HepG2 (cell line): ENCODE data around the gene SLC7A10. TPM values are rescaled to one million over a fixed set of nuclear protein-coding genes. Genes with fewer than 3 reads are reported as not detected.

ENCODE experiments used
- ATRX ChIP-seq: sonication (generic); formaldehyde crosslinking; IDR thresholded peaks from 2 replicates; pipeline ENCODE4 v1.4.0; 2020; ENCODE audit warnings: missing genetic modification reagents, borderline replicate concordance
- BCL6 ChIP-seq: IDR thresholded peaks from 2 replicates; pipeline ENCODE4 v1.6.1; 2016; ENCODE audit warnings: missing genetic modification reagents, missing compliant biosample characterization
- CREB1 ChIP-seq, 2 experiments: fragments of 450-650 bp in 1 of 2; IDR thresholded peaks; 2 replicates each; pipeline ENCODE4 v1.6.1; 2016 to 2017; ENCODE audit warnings: control low read depth in 1 of 2, mild to moderate bottlenecking in 1 of 2, missing compliant biosample characterization in 1 of 2, missing genetic modification characterization in 1 of 2
- DMAP1 ChIP-seq: IDR thresholded peaks from 2 replicates; pipeline ENCODE4 v1.6.1; 2016
- ERF ChIP-seq: IDR thresholded peaks from 2 replicates; pipeline ENCODE4 v1.6.1; 2018; ENCODE audit warnings: missing biosample characterization, missing genetic modification reagents
- GATAD2A ChIP-seq: IDR thresholded peaks from 2 replicates; pipeline ENCODE4 v1.6.1; 2016
- MEF2D ChIP-seq: sonication (generic); formaldehyde crosslinking; IDR thresholded peaks from 2 replicates; pipeline ENCODE4 v1.5.1; 2020; ENCODE audit warnings: mild to moderate bottlenecking, missing genetic modification reagents
- MXI1 ChIP-seq: IDR thresholded peaks from 3 replicates; pipeline ENCODE4 v1.6.1; 2012; ENCODE audit warnings: low read depth, low read length, inconsistent platforms, borderline replicate concordance
- RAD21 ChIP-seq: fragments of 450-650 bp; formaldehyde crosslinking; IDR thresholded peaks from 2 replicates; pipeline ENCODE4 v1.5.0; 2020; ENCODE audit warnings: mild to moderate bottlenecking
- RBFOX2 ChIP-seq: fragments of 200-400 bp; formaldehyde crosslinking; IDR thresholded peaks from 2 replicates; pipeline ENCODE4 v1.6.1; 2017; ENCODE audit warnings: low read depth, mild to moderate bottlenecking, low read length
- RXRA ChIP-seq: sonication (generic); formaldehyde crosslinking; IDR thresholded peaks from 2 replicates; pipeline ENCODE4 v1.5.1; 2020; ENCODE audit warnings: missing genetic modification reagents
- RXRB ChIP-seq: IDR thresholded peaks from 2 replicates; pipeline ENCODE4 v1.6.1; 2016; ENCODE audit warnings: borderline replicate concordance, missing genetic modification reagents, missing compliant biosample characterization
- SALL1 ChIP-seq: sonication (generic); formaldehyde crosslinking; IDR thresholded peaks from 2 replicates; pipeline ENCODE4 v1.8.0; 2022; ENCODE audit warnings: mild to moderate bottlenecking, missing genetic modification reagents
- SNAI1 ChIP-seq: sonication (generic); formaldehyde crosslinking; IDR thresholded peaks from 2 replicates; pipeline ENCODE4 v1.5.0; 2020; ENCODE audit warnings: mild to moderate bottlenecking, missing genetic modification reagents, borderline replicate concordance
- TEAD3 ChIP-seq: optimal IDR thresholded peaks from 2 replicates; pipeline ENCODE3; 2016; ENCODE audit warnings: borderline replicate concordance
- THYN1 ChIP-seq: sonication (generic); formaldehyde crosslinking; IDR thresholded peaks from 2 replicates; pipeline ENCODE4 v1.8.1; 2023; ENCODE audit warnings: low read depth, mild to moderate bottlenecking, moderate library complexity, missing genetic modification reagents, borderline replicate concordance
- ZBTB7A ChIP-seq: sonication (generic); formaldehyde crosslinking; IDR thresholded peaks from 2 replicates; pipeline ENCODE4 v1.8.0; 2022; ENCODE audit warnings: mild to moderate bottlenecking, missing genetic modification reagents
- ZNF331 ChIP-seq: sonication (generic); formaldehyde crosslinking; IDR thresholded peaks from 2 replicates; pipeline ENCODE4 v1.4.0; 2020; ENCODE audit warnings: missing genetic modification reagents
- ZNF510 ChIP-seq: sonication (generic); formaldehyde crosslinking; IDR thresholded peaks from 2 replicates; pipeline ENCODE4 v1.4.0; 2020; ENCODE audit warnings: low read depth, mild to moderate bottlenecking, missing genetic modification reagents
- ZNF577 ChIP-seq: sonication (generic); formaldehyde crosslinking; IDR thresholded peaks from 2 replicates; pipeline ENCODE4 v1.4.0; 2020; ENCODE audit warnings: mild to moderate bottlenecking, low read depth, missing genetic modification reagents, borderline replicate concordance
- ZXDC ChIP-seq: sonication (generic); formaldehyde crosslinking; IDR thresholded peaks from 2 replicates; pipeline ENCODE4 v1.5.0; 2020; ENCODE audit warnings: mild to moderate bottlenecking, missing genetic modification reagents
- polyA plus RNA-seq, 8 experiments: library from polyadenylated mRNA; depleted of rRNA in 3 of 8; stranded (reverse) in 7 of 8; unstranded in 1 of 8; fragments of >200 nt; fragmentation: Illumina TruSeq in 4 of 8; extraction: Trizol in 4 of 8; gene quantifications; 2 replicates each; pipeline versions ENCODE4 v1.2.1 to v1.2.3, GENCODE V29; 2011 to 2016; ENCODE audit warnings: low read depth in 4 of 8, missing spikeins in 1 of 8, mixed read lengths in 1 of 8; ENCODE audit not compliant: insufficient read depth in 1 of 8
- total RNA-seq, 5 experiments: library from RNA; depleted of rRNA; stranded (reverse); fragments of >200 nt; fragmentation: Illumina TruSeq; extraction: Trizol; gene quantifications; 2 replicates each; pipeline ENCODE4 v1.2.3, GENCODE V29; 2016; ENCODE audit warnings: low read depth in 1 of 5
- TF ChIP-seq, protein P1 (sequence below): sonication (generic); formaldehyde crosslinking; IDR thresholded peaks from 2 replicates; pipeline ENCODE4 v1.4.0; 2020; ENCODE audit warnings: missing genetic modification reagents, borderline replicate concordance
- TF ChIP-seq, protein P2 (sequence below): sonication (generic); formaldehyde crosslinking; IDR thresholded peaks from 2 replicates; pipeline ENCODE4 v1.4.0; 2020; ENCODE audit warnings: missing genetic modification reagents

Gene SLC7A10
- total and polyA plus RNA-seq, 2 of the 13 experiments (the other 11 are each of a cell fraction or from before 2014, with no cell fraction given): 1.1 to 2.2 TPM

- TF ChIP-seq, protein P1, sequence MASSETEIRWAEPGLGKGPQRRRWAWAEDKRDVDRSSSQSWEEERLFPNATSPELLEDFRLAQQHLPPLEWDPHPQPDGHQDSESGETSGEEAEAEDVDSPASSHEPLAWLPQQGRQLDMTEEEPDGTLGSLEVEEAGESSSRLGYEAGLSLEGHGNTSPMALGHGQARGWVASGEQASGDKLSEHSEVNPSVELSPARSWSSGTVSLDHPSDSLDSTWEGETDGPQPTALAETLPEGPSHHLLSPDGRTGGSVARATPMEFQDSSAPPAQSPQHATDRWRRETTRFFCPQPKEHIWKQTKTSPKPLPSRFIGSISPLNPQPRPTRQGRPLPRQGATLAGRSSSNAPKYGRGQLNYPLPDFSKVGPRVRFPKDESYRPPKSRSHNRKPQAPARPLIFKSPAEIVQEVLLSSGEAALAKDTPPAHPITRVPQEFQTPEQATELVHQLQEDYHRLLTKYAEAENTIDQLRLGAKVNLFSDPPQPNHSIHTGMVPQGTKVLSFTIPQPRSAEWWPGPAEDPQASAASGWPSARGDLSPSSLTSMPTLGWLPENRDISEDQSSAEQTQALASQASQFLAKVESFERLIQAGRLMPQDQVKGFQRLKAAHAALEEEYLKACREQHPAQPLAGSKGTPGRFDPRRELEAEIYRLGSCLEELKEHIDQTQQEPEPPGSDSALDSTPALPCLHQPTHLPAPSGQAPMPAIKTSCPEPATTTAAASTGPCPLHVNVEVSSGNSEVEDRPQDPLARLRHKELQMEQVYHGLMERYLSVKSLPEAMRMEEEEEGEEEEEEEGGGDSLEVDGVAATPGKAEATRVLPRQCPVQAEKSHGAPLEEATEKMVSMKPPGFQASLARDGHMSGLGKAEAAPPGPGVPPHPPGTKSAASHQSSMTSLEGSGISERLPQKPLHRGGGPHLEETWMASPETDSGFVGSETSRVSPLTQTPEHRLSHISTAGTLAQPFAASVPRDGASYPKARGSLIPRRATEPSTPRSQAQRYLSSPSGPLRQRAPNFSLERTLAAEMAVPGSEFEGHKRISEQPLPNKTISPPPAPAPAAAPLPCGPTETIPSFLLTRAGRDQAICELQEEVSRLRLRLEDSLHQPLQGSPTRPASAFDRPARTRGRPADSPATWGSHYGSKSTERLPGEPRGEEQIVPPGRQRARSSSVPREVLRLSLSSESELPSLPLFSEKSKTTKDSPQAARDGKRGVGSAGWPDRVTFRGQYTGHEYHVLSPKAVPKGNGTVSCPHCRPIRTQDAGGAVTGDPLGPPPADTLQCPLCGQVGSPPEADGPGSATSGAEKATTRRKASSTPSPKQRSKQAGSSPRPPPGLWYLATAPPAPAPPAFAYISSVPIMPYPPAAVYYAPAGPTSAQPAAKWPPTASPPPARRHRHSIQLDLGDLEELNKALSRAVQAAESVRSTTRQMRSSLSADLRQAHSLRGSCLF: no peak
- TF ChIP-seq ERF: no peak
- no peak for TF ChIP-seq MEF2D (CRISPR knock-in tag)
- TF ChIP-seq ZNF577 (CRISPR knock-in tag): no peak
- TF ChIP-seq, protein P2, sequence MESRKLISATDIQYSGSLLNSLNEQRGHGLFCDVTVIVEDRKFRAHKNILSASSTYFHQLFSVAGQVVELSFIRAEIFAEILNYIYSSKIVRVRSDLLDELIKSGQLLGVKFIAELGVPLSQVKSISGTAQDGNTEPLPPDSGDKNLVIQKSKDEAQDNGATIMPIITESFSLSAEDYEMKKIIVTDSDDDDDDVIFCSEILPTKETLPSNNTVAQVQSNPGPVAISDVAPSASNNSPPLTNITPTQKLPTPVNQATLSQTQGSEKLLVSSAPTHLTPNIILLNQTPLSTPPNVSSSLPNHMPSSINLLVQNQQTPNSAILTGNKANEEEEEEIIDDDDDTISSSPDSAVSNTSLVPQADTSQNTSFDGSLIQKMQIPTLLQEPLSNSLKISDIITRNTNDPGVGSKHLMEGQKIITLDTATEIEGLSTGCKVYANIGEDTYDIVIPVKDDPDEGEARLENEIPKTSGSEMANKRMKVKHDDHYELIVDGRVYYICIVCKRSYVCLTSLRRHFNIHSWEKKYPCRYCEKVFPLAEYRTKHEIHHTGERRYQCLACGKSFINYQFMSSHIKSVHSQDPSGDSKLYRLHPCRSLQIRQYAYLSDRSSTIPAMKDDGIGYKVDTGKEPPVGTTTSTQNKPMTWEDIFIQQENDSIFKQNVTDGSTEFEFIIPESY (CRISPR knock-in tag): 0 out of 2 replicates have a peak, but pooled peaks have one; percentile 8
- TF ChIP-seq BCL6 (CRISPR knock-in tag): peak; percentile 60
- TF ChIP-seq RAD21 (CRISPR knock-in tag): no peak
- TF ChIP-seq DMAP1 (CRISPR knock-in tag): no peak
- peak; percentile 85 for TF ChIP-seq RXRB (CRISPR knock-in tag)
- no peak for TF ChIP-seq ZXDC (CRISPR knock-in tag)
- peak; percentile 90 for TF ChIP-seq TEAD3
- no peak for TF ChIP-seq CREB1 (IDR thresholded peaks at IDR 0.05)
- TF ChIP-seq CREB1 (CRISPR knock-in tag; IDR thresholded peaks at IDR 0.05): 0 out of 2 replicates have a peak, but pooled peaks have one; percentile 14
- 0 out of 2 replicates have a peak, but pooled peaks have one; percentile 34 for TF ChIP-seq GATAD2A (CRISPR knock-in tag)
- TF ChIP-seq RXRA (CRISPR knock-in tag): peak; percentile 68
- no peak for TF ChIP-seq THYN1
- peak; percentile 43; the same call in 1 of the 2 replicates for TF ChIP-seq ZNF331 (CRISPR knock-in tag)
- no peak for TF ChIP-seq MXI1
- peak; percentile 34; the same call in 1 of the 2 replicates for TF ChIP-seq SALL1 (CRISPR knock-in tag)
- TF ChIP-seq SNAI1 (CRISPR knock-in tag): no peak
- TF ChIP-seq RBFOX2: no peak
- no peak for TF ChIP-seq ZNF510 (CRISPR knock-in tag)
- peak; percentile 84 for TF ChIP-seq ZBTB7A (CRISPR knock-in tag)
- TF ChIP-seq ATRX: no peak
Measured at GRCh38 chr19:33227242-33227650, 1.6 kb upstream of the SLC7A10 start (continued).
